SU-DHL-6 (cell line): Measurements from ENCODE around the gene PGF.

Source experiments
- EZH2phosphoT487 ChIP-seq: fragments of 200-600 bp; sonication (generic), shearing (Covaris generic); conservative IDR thresholded peaks from 2 replicates; pipeline ENCODE4 v1.6.1; 2018; ENCODE audit warnings: mild to moderate bottlenecking, antibody characterized with exemption, low read length, moderate library complexity, mixed read lengths
- TF ChIP-seq, protein P1 (sequence below): fragments of 200-600 bp; sonication (generic); IDR thresholded peaks from one replicate; pipeline ENCODE4 v1.5.1; 2017; ENCODE audit warnings: antibody characterized with exemption, mild to moderate bottlenecking, low read length, moderate library complexity; ENCODE audit not compliant: insufficient read depth, poor library complexity, severe bottlenecking

DNA sequence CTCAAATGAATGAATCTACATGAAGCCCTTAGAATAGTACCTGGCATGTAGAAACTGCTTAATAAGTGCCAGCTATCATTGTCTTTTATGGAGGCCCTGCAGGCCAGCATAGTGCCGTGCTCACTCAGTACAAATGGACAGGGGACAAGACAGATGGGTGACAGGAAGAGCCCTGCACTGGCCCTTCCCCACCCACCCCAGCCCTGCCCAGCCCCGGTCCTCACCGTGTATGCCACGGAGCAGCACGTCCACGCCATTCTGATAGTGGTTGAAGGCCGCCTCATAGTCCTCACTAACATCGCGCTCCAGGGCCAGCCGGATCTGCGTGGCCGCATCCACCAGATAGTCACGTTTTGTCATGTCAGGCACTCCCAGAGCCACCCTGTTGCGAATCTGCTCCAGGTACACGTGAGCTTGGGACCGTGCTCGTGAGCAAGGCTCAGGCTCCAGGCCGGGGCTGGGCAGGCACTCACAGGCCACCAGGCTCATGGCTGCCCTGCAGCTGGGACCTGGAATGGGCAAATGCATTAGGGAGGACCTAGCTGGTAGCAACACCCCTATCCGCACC, 34.3 kb downstream of the PGF start:
- TF ChIP-seq, protein P1, sequence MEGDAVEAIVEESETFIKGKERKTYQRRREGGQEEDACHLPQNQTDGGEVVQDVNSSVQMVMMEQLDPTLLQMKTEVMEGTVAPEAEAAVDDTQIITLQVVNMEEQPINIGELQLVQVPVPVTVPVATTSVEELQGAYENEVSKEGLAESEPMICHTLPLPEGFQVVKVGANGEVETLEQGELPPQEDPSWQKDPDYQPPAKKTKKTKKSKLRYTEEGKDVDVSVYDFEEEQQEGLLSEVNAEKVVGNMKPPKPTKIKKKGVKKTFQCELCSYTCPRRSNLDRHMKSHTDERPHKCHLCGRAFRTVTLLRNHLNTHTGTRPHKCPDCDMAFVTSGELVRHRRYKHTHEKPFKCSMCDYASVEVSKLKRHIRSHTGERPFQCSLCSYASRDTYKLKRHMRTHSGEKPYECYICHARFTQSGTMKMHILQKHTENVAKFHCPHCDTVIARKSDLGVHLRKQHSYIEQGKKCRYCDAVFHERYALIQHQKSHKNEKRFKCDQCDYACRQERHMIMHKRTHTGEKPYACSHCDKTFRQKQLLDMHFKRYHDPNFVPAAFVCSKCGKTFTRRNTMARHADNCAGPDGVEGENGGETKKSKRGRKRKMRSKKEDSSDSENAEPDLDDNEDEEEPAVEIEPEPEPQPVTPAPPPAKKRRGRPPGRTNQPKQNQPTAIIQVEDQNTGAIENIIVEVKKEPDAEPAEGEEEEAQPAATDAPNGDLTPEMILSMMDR, result no peak
- TF ChIP-seq EZH2phosphoT487, result no peak
